GM23338 (cell line): ENCODE data around the gene ZNF267. TPM values are rescaled to one million over a fixed set of nuclear protein-coding genes. Genes with fewer than 3 reads are reported as not detected.
"Not testable (repeated sequence)": the region's sequence is repeated elsewhere in the genome, so short reads cannot be mapped to it uniquely, and the experiment has no call there.

ENCODE experiments used
- ATAC-seq: fragments of 200-7000 bp; cut with Tn5 transposase; 3 replicates; pipeline ENCODE4 v1.9.1; 2020
- DNase-seq: peaks from one replicate; pipeline ENCODE4 v3.0.0-alpha.2; 2015; ENCODE audit warnings: low spot score
- H2AFZ ChIP-seq: fragments of 200-600 bp; sonication (generic); 2 replicates; pipeline ENCODE4 v1.8.0; 2016; ENCODE audit warnings: antibody characterized with exemption, mild to moderate bottlenecking, moderate library complexity
- H3F3A ChIP-seq: fragments of 200-600 bp; sonication (generic); replicated peaks from 2 replicates; pipeline ENCODE4 v1.8.0; 2017; ENCODE audit warnings: antibody characterized with exemption, mixed run types, low read depth
- H3K27ac ChIP-seq: fragments of 200-600 bp; sonication (generic); 2 replicates; pipeline ENCODE4 v1.6.1; 2016; ENCODE audit warnings: low read depth
- H3K27me3 ChIP-seq: fragments of 200-600 bp; sonication (generic); 2 replicates; pipeline ENCODE4 v1.8.0; 2016; ENCODE audit warnings: mild to moderate bottlenecking, mixed run types, moderate library complexity; ENCODE audit not compliant: insufficient read depth
- H3K36me3 ChIP-seq: fragments of 200-600 bp; sonication (generic); 2 replicates; pipeline ENCODE4 v1.8.0; 2016; ENCODE audit warnings: mild to moderate bottlenecking; ENCODE audit not compliant: insufficient read depth
- H3K4me1 ChIP-seq: fragments of 200-600 bp; sonication (generic); 2 replicates; pipeline ENCODE4 v1.8.0; 2016; ENCODE audit warnings: mild to moderate bottlenecking, moderate library complexity; ENCODE audit not compliant: insufficient read depth
- H3K4me2 ChIP-seq: fragments of 200-600 bp; sonication (generic); 2 replicates; pipeline ENCODE4 v1.7.1; 2017; ENCODE audit warnings: mixed run types
- H3K4me3 ChIP-seq: fragments of 200-600 bp; sonication (generic); 2 replicates; pipeline ENCODE4 v1.6.1; 2016; ENCODE audit warnings: mixed run types
- H3K79me2 ChIP-seq: fragments of 200-600 bp; sonication (generic); replicated peaks from 2 replicates; pipeline ENCODE4 v1.8.0; 2017; ENCODE audit warnings: mild to moderate bottlenecking; ENCODE audit not compliant: insufficient read depth
- H3K9me2 ChIP-seq: fragments of 200-600 bp; sonication (generic); 2 replicates; pipeline ENCODE4 v1.8.0; 2017; ENCODE audit not compliant: insufficient read depth
- H4K20me1 ChIP-seq: fragments of 200-600 bp; sonication (generic); replicated peaks from 2 replicates; pipeline ENCODE4 v1.8.0; 2017; ENCODE audit warnings: mild to moderate bottlenecking; ENCODE audit not compliant: insufficient read depth
- H3K27ac Mint-ChIP-seq: 2 replicates; pipeline ENCODE4 v1.8.0; 2020; ENCODE audit warnings: inconsistent platforms, mild to moderate bottlenecking, moderate library complexity, mixed read lengths
- H3K27me3 Mint-ChIP-seq: 3 replicates; pipeline ENCODE4 v1.8.0; 2022; ENCODE audit warnings: low read depth, mild to moderate bottlenecking, moderate library complexity, mixed read lengths, inconsistent platforms; ENCODE audit not compliant: insufficient read depth, poor library complexity
- H3K36me3 Mint-ChIP-seq: 3 replicates; pipeline ENCODE4 v1.8.0; 2021; ENCODE audit warnings: low read depth, mild to moderate bottlenecking, inconsistent platforms, moderate library complexity, mixed read lengths
- H3K4me1 Mint-ChIP-seq: 3 replicates; pipeline ENCODE4 v1.8.0; 2020; ENCODE audit warnings: mild to moderate bottlenecking, inconsistent platforms, mixed read lengths
- H3K4me3 Mint-ChIP-seq: 3 replicates; pipeline ENCODE4 v1.8.0; 2021; ENCODE audit warnings: moderate library complexity, mild to moderate bottlenecking, inconsistent platforms, mixed read lengths
- H3K9me3 Mint-ChIP-seq: 3 replicates; pipeline ENCODE4 v1.8.0; 2020; ENCODE audit warnings: moderate library complexity, mild to moderate bottlenecking, inconsistent platforms, mixed read lengths
- polyA plus RNA-seq: library from polyadenylated mRNA; unstranded; fragments of >200 nt; fragmentation: Nextera tagmentation; extraction: Ambion mirVana; gene quantifications from 2 replicates; pipeline ENCODE4 v1.2.1, GENCODE V29; 2016
- small RNA-seq: library from RNA; depleted of rRNA; stranded (forward); fragments of <200 nt; gene quantifications from one replicate; pipeline ENCODE3, GENCODE V24; 2014; ENCODE audit warnings: low replicate concordance
- total RNA-seq: library from RNA; depleted of rRNA; stranded (reverse); fragments of >200 nt; shearing (Covaris generic); gene quantifications from 2 replicates; pipeline ENCODE4 v1.2.3, GENCODE V29; 2014

The ZNF267 gene
- total and polyA plus RNA-seq, 2 experiments from 2014 or later: 13.8 to 31.7 TPM

DNA sequence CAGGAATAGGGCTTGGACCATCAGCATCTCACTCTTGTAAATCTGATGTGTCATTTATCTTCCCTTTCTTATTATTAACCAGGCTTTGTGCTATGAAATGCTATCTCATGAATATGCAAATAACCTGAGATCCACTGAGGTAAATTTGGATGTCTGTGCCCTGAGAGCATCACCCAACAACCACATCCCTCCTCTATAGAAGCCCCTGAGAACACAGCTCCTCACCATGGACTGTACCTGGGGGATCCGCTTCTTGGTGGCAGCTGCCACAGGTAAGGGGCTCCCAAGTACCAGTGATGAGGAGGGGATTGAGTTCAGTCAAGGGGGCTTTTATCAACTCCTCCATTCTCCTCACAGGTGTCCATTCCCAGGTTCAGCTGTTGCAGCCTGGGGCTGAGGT is 78.2 kb downstream of the ZNF267 start:
- not testable (repeated sequence) for H4K20me1 ChIP-seq, ATAC-seq, H3K4me2 ChIP-seq, H3K27ac ChIP-seq, H3K4me3 ChIP-seq, H3K27me3 ChIP-seq, H3K36me3 ChIP-seq, H3K27ac Mint-ChIP-seq, H3K4me1 Mint-ChIP-seq, H3K4me3 Mint-ChIP-seq, H3K4me1 ChIP-seq, H3K27me3 Mint-ChIP-seq, H3K9me2 ChIP-seq, H3K79me2 ChIP-seq, DNase-seq, H3F3A ChIP-seq, H3K36me3 Mint-ChIP-seq, H2AFZ ChIP-seq
- H3K9me3 Mint-ChIP-seq: peaks cover 38% of the 10 kb centered on the region

DNA sequence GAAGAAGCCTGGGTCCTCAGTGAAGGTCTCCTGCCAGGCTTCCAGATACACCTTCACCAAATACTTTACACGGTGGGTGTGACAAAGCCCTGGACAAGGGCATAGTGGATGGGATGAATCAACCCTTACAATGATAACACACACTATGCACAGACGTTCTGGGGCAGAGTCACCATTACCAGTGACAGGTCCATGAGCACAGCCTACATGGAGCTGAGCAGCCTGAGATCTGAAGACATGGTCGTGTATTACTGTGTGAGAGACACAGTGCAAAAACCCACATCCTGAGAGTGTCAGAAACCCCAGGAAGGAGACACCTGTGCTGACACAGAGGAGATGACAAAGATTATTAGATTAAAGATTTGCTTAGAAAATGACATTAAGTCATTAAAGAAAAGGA is 78.6 kb downstream of the ZNF267 start:
- H3K4me3 Mint-ChIP-seq, H3K4me1 ChIP-seq, H3F3A ChIP-seq, H3K4me3 ChIP-seq, H3K9me2 ChIP-seq, H3K36me3 ChIP-seq, H3K4me1 Mint-ChIP-seq, ATAC-seq, H2AFZ ChIP-seq, H4K20me1 ChIP-seq, H3K36me3 Mint-ChIP-seq, H3K27me3 ChIP-seq, H3K4me2 ChIP-seq, H3K27ac Mint-ChIP-seq, H3K79me2 ChIP-seq, H3K27me3 Mint-ChIP-seq, H3K27ac ChIP-seq, DNase-seq: not testable (repeated sequence)
- peaks cover 35% of the 10 kb centered on the region for H3K9me3 Mint-ChIP-seq

DNA sequence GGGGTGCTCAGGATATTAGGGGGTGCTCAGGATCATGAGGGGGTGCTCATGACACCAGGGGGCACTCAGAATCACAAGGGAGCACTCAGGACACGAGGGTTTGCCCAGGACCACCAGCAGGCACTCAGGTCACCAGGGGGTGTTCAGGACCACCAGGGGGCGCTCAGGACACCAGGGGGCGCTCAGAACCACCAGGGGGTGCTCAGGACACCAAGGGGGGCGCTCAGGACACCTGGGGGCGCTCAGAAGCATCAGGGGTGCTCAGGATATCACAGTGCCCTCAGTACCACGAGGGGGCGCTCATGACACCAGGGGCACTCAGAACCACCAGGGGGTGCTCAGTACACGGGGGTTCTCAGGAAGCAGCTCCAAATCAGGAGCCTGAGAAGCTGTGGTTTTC is 82.6 kb downstream of the ZNF267 start:
- H3K4me3 Mint-ChIP-seq, H4K20me1 ChIP-seq, DNase-seq, H3K27me3 ChIP-seq, H3K27ac Mint-ChIP-seq, H3K79me2 ChIP-seq, H3K36me3 Mint-ChIP-seq, H3K9me2 ChIP-seq, H3F3A ChIP-seq, H3K27ac ChIP-seq, H3K4me1 Mint-ChIP-seq, H3K4me1 ChIP-seq, H3K27me3 Mint-ChIP-seq, ATAC-seq, H3K4me3 ChIP-seq, H3K4me2 ChIP-seq, H3K36me3 ChIP-seq, H2AFZ ChIP-seq: not testable (repeated sequence)
- peaks cover 31% of the 10 kb centered on the region for H3K9me3 Mint-ChIP-seq

DNA sequence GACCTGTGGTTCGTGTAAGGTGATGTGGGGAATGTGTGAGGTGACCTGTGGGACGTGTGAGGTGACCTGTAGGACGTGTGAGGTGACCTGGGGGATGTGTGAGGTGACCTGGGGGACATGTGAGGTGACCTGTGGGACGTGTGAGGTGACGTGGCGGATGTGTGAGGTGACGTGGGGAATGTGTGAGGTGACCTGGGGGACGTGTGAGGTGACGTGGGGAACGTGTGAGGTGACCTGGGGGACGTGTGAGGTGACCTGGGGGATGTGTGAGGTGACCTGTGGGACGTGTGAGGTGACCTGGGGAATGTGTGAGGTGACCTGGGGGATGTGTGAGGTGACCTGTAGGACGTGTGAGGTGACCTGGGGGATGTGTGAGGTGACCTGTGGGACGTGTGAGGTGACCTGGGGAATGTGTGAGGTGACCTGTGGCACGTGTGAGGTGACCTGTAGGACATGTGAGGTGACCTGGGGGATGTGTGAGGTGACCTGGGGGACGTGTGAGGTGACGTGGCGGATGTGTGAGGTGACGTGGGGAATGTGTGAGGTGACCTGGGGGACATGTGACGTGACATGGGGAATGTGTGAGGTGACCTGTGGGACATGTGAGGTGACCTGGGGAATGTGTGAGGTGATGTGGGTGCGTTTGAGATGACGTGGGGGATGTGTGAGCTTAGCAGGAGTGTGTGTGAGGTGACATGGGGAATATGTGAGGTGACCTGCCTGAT is 86.7 kb downstream of the ZNF267 start:
- H3K4me1 ChIP-seq, H3K9me2 ChIP-seq, H3K4me3 Mint-ChIP-seq, H2AFZ ChIP-seq, H3K36me3 Mint-ChIP-seq, H3K27ac Mint-ChIP-seq, H3K79me2 ChIP-seq, H3K4me1 Mint-ChIP-seq, H3K36me3 ChIP-seq, H3K27me3 Mint-ChIP-seq, H3K4me2 ChIP-seq, H3K27me3 ChIP-seq, H3K4me3 ChIP-seq, H4K20me1 ChIP-seq, H3K27ac ChIP-seq, DNase-seq, H3F3A ChIP-seq, ATAC-seq: not testable (repeated sequence)
- H3K9me3 Mint-ChIP-seq: peaks cover 37% of the 10 kb centered on the region

Small RNA genes within 50 kb of the gene (small RNA-seq; reads per million reads assigned to genes)
- gene AC034105.2 (not detected), gene AC034105.4 (not detected)
